Stimulated activated CD8-positive, alpha-beta memory T cell treated with anti-CD3 and anti-CD28 coated beads, Interleukin-15, amount 100 ng/mL, for 1 hour (primary cell): Measurements from ENCODE around the gene BEGAIN.

Source experiments
- DNase-seq: peaks from one replicate; pipeline ENCODE4 v3.0.0-alpha.2; 2020; ENCODE audit warnings: low read depth

BEGAIN gene

DNA sequence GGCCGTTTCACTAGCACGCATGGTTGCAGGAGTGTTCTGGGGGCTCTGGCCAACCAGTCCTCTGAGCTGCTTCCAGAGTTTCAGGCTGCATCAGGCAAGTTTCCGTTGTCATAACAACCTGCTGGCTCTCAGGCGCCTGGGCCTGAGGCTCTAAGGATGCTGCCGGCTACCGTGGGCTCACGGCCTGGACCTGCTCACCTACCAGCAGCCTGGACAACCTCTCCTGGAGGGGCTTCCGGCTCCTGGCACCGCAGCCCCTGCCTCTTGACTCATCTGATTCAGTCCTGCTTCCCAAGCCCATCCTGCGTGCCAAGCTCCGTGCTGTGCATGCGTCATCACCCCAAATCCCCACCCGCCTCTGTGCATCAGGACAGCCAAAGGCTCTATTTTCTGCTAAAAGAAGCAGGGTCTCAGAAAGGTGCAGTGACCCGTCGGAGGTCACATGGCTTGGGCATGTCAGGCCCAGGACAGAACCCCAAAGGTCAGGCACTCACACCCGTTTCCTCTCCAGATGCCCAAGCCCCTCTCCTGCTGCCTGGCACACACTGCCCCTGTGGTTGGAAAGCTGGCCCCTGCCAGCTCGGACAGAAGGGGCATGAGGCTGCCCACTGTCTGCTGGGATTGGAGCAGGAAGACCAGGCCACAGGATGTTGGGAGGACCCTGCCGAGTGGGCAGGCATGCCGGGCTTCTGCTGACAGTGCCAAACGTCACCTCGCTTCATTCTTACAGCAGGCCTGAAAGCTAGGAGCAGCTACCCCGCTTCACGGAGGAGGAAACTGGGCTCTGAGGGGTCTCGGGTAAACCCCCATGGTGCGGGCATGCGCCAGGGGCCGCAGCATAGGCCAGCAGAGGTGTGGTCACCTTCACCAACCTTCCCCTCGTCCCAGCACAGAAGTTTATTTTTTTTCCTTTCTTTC, 5.7 kb downstream of the BEGAIN start:
- no peak for DNase-seq

DNA sequence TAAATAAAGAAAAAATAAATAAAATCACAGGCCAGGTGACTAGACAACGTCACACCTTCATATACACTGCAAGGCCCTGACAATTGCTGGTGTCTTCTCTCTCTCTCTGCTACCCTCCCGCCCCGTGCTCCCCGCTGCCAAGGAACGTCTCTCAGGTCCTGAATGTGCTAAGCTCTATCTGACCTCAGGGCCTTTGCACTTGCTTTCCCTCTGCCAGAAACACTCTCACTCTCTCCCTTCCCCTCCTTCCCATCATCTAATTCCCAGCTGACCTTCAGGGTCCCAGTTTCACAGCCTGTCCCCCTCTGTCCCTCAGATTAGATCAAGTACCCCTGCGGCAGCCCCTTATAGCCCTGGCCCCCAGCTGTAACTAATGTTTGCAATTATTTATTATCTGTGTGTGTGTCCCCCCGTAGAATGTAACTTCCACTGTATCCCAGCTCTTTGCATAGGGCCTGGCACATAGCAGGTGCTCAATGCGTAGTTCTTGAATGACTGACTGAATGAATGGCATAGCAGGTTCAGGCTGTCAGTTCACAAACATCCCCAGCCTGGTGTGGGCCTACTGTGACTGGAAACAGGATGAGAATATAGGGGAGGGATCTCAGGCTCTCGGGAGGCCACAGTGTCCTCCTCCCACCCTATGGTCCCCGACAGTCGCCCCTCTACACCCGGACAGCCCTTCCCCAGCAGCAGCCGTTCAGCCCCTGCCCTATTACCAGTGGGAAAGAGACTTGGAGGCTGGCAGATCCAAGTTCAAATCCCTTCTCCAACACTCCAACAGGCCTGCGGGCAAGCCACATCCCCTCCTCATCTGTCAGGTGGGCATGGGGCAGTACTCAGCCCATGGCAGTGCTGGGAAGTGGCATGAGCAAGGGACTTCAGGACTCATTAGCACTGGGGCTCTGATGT, 6.6 kb downstream of the BEGAIN start:
- DNase-seq = no peak

DNA sequence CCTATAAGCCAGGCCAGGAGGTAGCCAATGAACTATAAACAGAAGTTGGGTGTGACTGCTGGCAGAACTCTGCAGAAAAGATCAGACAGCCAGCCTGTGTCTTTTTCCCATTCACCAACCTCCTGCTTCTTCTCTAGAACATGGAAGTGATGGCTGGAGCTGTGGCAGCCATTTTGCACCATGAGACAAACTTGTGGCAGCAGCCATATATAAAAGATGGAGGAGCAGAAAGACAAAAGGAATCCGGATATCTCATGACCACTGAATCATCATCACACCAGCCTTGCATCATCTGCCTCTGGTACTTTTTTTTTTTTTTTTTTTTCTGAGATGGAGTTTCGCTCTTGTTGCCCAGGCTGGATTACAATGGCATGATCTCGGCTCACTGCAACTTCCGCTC, 8.7 kb downstream of the BEGAIN start:
- DNase-seq = no peak

DNA sequence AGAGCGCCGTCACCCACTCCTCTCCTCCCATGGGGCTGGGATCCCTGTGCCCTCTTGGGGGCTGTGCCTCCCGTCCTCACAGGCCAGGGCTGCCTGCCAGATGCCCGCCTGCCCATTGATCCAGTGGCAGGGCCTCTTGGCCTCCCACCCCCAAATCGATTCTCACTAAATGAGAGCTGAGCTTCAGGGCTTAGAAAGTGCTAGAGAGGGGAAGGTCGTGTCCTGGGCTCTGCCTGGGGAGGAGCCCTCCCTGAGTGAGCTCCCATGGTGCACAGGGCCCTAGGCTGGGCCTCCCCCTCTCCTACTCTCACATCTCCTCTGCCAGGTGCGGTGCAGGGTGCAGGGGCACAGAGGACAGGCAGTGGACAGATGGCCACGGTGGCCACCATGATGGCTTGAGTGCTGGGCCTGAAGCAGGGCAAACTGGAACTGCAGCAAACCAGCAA, 9.2 kb downstream of the BEGAIN start:
- DNase-seq = no peak

DNA sequence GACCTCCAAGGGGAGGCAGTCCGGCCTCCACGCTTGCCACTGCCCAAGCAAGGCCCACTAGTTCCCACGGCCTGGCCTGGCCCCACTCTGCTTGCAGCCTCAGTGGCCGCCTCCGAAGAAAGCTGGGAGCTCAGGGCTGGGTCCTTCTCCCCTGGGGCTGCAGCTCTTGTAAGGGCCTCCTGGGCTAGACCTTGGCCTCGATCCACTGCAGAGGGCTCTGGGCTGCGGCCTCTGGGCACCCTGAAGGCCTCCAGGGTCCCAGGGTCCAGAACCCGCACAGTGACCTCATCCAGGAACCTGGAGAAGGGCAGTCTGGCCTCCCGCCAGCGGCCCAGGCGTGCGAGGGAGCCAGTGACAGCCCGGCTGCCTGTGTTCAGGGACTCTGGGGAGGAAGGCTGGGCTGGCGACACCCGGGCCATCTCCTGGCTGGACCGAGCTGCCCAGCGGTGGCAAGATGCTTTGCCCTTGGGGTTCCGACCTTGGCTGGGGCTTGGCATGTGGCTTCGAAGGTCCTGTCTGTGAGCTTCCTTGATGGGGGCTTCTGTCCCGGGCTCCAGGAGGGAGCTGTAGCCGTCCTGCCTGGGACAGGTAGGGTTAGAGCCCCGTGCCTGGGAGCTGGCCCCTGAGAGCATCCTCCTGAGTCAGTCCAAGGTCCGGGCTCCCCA, 9.8 kb downstream of the BEGAIN start:
- no peak for DNase-seq

DNA sequence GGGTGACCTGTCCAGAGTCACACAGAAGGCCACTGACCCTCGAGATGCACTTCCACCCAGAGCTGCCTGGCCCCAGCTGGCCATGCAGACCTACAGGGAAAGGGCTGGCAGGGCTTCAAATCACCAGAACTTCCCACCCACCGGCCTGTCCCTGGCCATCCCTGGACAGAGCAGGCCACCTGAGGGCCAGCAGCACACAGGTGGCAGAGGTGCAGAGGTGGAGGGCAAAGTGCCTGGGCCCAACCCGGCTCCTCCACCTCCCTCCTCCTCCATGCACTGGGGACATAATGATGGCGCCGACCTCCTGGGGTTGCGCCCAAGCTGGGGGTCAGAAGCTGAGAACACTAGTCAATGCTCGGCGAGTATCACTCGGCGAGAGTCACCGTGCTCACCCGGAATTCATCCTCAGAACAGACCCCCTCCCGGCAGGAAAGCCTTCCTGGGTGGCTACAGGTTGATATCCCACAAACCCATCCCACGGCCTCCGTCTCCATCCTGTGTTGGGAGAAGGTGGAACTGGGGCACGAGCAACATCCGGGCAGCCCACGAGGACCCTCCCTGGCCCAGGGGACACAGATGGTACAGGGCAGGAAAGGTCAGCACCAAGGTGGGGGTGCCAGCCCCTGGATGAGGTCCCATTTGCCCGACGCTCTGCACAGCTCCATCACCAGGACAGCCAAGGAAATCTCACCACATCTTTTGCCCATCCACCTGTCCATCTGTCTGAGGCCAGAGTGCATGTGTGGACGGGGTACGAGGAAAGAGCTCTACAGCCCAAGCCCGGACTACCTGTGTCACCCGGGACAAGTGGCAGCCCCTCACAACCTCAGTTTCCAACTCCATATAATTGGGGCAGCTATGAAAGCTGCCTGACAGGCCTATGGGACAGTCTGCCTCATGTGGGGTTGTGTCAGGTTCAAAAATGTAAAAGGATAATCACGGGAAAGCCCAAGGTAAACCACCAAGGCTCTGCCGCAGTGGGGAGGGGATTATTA, 10.8 kb downstream of the BEGAIN start:
- DNase-seq = no peak

DNA sequence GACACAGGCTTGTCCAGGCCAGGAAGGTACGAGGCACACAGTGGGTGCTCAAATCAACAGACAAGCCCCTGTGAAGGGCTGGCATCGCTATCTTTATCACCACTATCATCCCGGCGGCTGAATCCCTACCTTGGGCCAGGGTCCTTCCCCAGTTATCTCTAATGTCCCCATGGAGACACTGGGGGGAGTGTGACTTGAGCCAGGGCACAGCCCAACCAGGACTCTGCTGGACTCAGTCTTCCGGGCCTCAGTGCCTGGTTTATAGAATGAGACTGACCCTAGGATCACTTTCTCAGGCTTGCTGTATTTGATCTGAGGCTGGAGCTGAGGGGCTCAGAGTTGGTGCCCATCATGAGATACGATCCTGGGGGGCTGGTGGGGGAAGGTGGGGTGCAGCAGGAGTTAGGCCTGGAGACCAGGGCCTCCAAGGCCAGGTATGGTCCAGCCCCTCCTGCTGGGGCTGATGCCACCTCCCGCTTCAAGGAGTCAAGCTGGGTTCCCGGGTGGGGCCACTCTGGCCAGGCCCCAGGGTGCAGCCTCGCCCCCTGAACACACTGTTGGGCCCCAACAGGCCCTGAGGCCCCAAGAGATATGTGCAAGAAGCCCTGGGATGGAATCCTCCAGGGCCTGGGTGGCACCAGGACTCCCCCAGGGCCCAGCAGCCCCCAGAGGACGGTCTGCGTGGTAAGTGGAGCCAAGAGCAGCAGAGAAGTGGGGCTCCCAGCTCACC, 11.8 kb downstream of the BEGAIN start:
- DNase-seq = no peak

DNA sequence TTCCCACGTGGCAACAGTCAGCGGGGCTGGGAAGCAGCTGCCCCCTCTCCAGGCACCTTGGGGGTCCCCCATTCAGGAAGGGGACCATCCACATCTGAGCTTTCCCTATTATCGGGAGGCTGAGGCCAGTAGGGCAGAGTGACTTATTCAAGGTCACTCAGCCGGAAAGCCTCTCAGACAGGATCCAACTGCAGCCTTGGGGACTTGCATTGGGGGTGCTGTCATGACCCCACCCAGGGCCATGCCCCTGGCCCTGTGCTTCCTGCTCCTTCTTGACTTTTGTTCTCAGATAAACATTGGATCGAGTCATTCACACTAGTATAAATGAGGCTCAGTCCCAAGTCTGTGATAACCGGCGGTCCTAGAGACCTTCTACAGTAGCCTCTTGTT, 12.6 kb downstream of the BEGAIN start:
- no peak for DNase-seq

DNA sequence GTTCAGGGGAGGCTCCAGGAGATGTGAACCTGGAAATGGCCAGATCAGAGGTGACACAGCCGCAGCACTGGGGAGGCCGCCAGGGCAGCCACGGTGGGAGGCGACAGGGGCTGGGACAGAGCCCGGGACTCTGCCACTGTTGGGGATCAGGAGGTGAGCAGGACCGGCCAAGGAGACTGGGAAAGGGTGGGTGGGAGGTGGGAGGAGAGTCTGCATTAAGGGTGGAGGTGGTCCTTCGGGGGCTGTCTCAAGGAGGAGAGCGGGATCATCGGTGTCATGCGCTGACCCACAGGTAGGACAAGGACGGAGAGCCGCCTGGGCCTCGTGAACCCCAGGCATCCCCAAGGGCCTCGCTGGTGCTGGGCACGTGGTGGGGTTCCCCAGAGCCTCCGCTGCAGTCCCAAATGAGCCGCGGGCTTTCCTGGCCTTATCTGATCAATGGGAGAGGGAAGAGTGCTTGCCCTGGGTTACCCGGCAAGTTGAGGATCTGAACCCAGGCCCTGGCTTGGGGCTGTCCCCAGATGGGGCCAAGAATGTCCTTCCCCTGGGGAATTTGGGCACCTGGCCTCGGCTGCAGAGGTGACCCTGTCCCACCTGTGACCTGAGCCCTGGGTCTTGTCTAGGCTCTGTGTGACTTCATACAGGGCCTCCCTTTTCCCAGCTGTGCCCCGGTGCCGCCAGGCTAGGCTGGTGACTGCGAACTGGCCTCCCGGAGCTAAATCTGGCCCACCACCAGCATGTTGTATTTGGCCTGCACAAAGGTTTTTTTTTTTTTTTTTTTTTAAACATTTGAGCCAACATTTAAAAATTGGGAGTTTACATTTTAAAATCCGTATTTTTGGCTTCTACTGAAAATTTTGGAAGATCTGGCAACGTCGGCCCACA, 13.2 kb downstream of the BEGAIN start:
- DNase-seq = no peak

DNA sequence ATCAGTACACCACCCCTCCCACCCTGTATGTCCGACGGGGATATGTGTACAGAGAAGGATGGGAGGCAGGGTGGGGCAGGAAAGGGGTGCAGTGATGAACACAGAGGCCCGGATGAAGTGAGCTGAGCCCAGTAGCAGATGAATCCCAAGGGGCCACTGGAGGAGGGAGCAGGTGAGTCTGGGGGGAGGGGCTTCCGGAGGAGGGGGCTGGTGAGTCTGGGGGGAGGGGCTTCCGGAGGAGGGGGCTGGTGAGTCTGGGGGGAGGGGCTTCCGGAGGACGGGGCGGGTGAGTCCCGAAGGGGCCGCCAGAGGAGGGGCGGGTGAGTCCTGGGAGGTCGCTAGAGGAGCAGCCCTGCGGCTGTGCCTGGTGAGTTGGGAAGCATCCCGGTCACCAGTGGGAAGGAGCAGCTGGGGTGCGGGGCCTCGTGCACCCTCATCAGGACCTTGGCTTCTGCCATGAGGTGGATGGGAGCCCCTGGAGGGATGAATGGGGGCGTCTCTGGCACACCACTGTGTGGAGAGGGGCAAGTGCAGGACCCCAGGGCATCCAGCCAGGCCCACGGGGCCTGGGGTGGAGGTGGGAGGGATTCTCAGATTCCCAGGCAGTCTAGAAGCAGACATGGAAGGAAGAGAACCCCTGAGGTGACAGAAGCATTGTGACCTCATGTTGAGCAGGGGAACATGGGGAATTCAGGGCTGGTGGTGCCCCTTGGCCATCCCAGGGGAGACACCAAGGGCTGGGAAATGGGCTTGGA, 14.0 kb downstream of the BEGAIN start:
- no peak for DNase-seq

DNA sequence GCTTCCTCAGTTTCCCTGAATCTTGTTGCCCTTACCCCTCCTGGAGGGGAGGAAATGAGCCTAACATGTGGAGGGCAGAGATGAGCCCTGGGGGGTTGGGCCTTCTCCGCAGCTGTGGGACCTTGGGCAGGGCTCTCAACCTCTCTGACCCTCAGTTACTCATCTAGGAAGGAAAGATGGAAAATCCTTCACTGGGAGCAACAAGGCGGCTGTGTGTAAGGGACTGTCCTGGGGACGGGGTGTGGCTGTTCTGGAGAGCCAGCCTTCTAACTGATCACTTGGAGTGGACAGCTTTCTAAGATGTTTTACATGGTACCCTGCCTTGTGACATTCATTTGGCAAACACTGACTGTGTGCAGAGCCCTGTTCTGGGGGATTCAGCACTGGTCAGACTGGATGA, 14.7 kb downstream of the BEGAIN start:
- no peak for DNase-seq

DNA sequence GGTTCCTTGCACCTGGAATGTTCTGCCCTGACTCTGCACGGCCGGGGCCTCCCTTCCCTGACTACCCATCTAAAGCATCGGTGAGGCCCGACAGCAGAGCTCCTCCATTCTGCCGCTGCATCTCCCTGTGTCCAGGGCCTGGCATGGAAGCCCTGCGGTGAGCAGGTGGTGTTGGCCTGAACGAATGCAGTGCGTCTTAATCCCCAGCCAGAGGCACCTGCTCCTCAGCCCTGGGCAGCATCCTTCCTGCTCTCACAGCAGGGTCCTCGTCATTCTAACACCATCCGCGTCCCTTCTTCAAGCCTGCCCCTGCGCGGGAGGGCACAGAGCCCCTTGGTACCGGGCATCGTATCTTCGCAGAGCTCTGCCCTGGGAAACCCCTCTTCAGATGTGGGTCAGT, 15.4 kb downstream of the BEGAIN start:
- no peak for DNase-seq

DNA sequence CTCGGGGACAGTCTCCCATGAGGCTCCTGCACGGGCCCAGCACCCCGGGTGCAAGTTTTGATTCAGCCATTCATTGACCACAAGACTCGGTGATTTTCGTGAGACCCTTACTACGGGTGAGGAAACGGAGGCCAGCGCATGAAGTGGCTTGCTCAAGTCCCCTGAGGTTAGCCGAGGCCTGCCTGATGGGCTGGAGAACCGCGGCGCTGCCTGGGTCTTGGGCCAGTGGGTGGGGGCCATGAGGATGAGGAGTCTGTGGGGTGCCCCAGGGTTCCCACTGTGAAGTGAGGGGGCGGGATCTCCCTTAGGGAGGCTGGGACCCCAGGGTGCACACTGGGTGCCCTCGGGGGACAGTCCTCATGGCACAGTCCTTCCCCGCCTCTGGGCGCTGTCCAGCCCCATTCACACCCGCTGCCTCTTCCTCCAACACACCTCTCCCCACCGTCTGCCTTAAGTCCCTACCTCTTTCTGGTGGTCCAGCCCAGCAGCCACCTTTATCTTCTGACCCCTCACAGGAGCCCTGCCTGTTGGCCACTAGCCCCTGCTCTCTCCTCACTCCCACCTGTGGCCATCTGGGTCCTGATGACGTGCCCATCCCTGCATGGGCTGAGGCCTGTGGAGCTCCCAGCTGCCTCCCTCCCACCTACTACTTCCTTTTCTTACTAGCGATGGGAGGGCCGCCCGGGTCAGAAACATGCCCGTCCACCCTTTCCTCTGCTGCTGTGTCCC, 16.3 kb downstream of the BEGAIN start:
- no peak for DNase-seq

DNA sequence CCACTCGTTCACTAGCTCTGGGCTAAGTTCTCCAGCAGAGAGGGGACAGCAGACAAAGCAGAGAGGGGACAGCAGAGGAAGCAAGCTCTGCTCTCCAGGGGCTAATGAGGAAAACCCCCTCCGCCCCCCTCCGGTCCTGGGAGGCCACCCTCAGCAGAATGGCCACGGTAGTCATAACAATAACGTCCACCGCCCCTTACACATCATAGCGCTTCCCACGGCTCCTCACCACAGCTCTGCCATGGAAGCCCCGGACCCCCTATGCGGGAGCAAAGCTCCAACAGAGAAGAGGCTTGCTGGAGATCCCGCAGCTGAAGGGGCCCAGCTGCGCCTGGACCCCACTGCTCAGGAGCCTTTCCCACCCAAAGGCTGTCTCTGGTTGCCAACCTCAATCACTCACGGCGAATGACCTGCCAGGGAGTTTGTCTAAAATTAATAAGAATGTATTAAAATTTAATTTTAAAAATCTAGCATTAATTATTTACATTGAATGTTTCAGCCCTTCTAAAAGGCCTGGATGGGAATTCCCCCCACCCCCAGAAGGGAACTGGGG, 17.4 kb downstream of the BEGAIN start:
- DNase-seq = no peak

DNA sequence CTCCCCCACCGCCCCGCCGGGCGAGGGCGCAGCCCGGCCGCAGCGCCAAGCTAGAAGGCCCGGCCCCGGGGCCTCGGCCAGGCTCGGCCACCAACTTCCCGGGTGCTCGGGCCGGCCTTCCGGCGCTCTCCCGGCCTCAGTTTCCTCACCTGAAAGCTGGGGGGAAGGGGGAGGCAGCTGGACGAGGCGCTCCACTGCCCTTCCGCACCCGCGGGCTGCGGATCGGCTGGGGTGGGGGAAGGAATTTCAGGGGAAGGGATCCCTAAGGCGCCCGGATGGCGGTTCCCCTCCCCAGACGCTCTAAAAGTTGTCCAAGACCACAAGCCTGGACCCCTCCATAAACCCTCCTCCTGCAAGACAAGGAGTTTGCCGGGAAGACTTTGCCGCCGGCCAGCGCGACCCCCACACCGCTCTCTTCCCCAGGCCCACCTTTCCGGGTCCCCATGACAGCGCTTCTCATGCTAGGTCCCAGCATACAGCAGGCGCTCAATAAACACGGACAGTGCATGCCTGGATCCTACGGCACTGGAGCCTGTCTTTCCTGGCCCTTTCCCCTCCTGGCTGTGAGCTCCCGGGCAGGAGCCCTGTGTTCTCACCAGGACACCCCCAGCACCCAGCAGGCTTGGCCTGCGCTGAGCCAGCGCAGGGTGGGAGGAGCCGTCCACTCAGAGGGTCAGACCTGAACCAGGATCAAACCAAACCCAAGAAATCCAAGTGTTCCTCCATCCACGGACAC, 18.1 kb downstream of the BEGAIN start:
- DNase-seq = no peak

DNA sequence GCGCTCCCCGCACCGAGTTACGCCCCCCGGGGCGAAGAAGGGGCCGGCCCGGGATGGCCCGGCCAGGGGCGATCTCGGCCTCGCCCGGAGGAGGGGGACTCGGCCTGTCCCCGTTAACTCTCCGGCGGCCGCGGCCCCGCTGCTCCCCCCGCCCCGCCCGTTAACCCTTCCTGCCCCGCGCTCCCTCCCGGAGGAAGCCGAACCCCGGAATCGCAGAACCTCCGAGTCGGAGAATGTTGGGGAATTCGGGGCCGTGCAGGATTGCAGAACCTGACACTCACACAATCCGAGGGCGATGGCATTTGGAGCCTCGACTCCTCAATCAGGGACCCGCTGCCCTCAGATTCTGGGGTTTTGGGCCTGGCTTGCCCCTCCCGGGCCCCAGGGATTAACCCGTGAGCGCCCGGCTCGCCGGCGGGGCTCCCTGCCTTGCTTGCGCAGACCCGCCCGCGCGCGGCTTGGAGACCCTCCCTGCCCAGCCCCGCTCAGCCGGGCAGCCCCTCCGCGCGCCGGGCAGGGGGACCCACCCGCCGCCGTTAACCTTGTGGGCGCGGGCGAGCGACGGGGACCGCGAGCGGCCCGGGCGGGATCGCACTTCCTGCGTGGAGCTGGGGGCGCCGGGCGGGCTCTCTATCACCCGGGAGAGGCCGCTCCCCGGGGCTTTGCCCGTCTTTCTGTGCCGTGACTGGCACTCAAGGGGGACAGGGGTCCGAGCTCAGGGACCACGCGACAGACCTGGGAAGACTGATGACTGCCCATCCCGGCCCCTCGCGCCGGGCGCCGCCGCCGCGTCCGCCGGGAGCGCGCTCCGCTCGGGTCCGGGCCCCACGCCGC, 18.8 kb downstream of the BEGAIN start:
- no peak for DNase-seq
